Endothelial cell of umbilical vein (primary cell): ENCODE results near the gene UNKL.

ENCODE experiments used
- EZH2 ChIP-seq: IDR thresholded peaks from 2 replicates; pipeline ENCODE4 v1.6.1; 2012; ENCODE audit warnings: borderline replicate concordance, low read depth, mild to moderate bottlenecking, moderate library complexity, low read length, inconsistent platforms; ENCODE audit not compliant: severe bottlenecking
- POLR2A ChIP-seq: IDR thresholded peaks from 2 replicates; pipeline ENCODE4 v1.6.1; 2012; ENCODE audit warnings: low read depth, mild to moderate bottlenecking, control low read depth, low read length
- TF ChIP-seq, protein P1 (sequence below), 2 donors: IDR thresholded peaks; 1 replicate in 1 of 2; 2 replicates in 1 of 2; pipeline ENCODE4 v1.5.1; 2011; ENCODE audit warnings: low read length in 2 of 2, mild to moderate bottlenecking in 2 of 2, moderate library complexity in 2 of 2, control low read depth in 1 of 2, inconsistent platforms in 1 of 2, low read depth in 1 of 2; ENCODE audit not compliant: insufficient read depth in 1 of 2; ENCODE audit errors: extremely low read depth in 1 of 2
- TF ChIP-seq, protein P2 (sequence below): IDR thresholded peaks from 2 replicates; pipeline ENCODE4 v1.6.1; 2011; ENCODE audit not compliant: insufficient read depth, insufficient read length

DNA sequence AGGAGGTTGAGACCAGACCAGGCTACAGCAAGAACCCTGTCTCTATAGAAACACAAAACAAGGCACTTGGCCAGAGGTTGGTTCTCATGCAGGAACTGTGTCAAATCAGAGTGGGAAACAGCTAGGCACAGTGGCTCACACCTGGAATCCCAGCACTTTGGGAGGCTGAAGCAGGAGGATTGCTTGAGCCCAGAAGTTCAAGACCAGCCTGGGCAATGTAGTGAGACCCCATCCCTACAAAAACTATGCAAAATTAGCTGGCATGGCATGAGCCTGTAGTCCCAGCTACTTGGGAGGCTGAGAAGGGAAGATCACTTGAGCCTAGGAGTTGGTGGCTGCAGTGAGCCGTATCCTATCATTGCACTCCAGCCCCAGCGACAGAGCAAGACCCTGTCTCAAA is 1.7 kb downstream of the UNKL start:
- TF ChIP-seq POLR2A (no peak), EZH2 (no peak)
- TF ChIP-seq, protein P1, sequence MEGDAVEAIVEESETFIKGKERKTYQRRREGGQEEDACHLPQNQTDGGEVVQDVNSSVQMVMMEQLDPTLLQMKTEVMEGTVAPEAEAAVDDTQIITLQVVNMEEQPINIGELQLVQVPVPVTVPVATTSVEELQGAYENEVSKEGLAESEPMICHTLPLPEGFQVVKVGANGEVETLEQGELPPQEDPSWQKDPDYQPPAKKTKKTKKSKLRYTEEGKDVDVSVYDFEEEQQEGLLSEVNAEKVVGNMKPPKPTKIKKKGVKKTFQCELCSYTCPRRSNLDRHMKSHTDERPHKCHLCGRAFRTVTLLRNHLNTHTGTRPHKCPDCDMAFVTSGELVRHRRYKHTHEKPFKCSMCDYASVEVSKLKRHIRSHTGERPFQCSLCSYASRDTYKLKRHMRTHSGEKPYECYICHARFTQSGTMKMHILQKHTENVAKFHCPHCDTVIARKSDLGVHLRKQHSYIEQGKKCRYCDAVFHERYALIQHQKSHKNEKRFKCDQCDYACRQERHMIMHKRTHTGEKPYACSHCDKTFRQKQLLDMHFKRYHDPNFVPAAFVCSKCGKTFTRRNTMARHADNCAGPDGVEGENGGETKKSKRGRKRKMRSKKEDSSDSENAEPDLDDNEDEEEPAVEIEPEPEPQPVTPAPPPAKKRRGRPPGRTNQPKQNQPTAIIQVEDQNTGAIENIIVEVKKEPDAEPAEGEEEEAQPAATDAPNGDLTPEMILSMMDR (IDR thresholded peaks at IDR 0.05; ENCODE audit: extremely low read depth in 1 of 2, insufficient read depth in 1 of 2, low read depth in 1 of 2, low read length in 2 of 2) = no peak
- TF ChIP-seq, protein P2, sequence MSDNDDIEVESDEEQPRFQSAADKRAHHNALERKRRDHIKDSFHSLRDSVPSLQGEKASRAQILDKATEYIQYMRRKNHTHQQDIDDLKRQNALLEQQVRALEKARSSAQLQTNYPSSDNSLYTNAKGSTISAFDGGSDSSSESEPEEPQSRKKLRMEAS = no peak
